ENCODE data around the gene FBXL20. TPM values are rescaled to one million over a fixed set of nuclear protein-coding genes. Genes with fewer than 3 reads are reported as not detected.
A peak's percentile ranks its signal among the peaks of the same experiment; 100 is the strongest.

Gene FBXL20
- total and polyA plus RNA-seq, 2 experiments from 2014 or later = 10.2 to 20.4 TPM

- H3K4me1 ChIP-seq (ENCODE audit: low read depth) = no peaks in the 10 kb centered on the region
- no peaks in the 10 kb centered on the region for H3K27me3 ChIP-seq
- no peaks in the 10 kb centered on the region for H3K36me3 ChIP-seq
- no peak overlapping the region for H3K27ac ChIP-seq
- no peaks in the 10 kb centered on the region for H3K9me3 ChIP-seq (ENCODE audit: low read depth)
- no peak for TF ChIP-seq CTCF (IDR thresholded peaks at IDR 0.05; ENCODE audit: low read depth, low read length)
- no peak for DNase-seq (ENCODE audit: low read depth in 1 of 2, low spot score in 1 of 2)
- no peak overlapping the region for H3K4me3 ChIP-seq
Measured at GRCh38 chr17:39237586-39237985, 163.8 kb downstream of the FBXL20 start.

GRCh38 chr17:39236981-39237441 lies 164.4 kb downstream of the FBXL20 start:
- Histone ChIP-seq H3K36me3 (no peaks in the 10 kb centered on the region), H3K27ac (no peak overlapping the region), H3K27me3 (no peaks in the 10 kb centered on the region), H3K4me3 (no peak overlapping the region), H3K4me1 (ENCODE audit: low read depth) (no peaks in the 10 kb centered on the region), H3K9me3 (ENCODE audit: low read depth) (no peaks in the 10 kb centered on the region)
- TF ChIP-seq CTCF (IDR thresholded peaks at IDR 0.05; ENCODE audit: low read depth, low read length) = no peak
- no peak for DNase-seq (ENCODE audit: low read depth in 1 of 2, low spot score in 1 of 2)

- TF ChIP-seq CTCF (IDR thresholded peaks at IDR 0.05; ENCODE audit: low read depth, low read length) = no peak
- Histone ChIP-seq H3K4me1 (ENCODE audit: low read depth) (no peaks in the 10 kb centered on the region), H3K27me3 (no peaks in the 10 kb centered on the region), H3K27ac (no peak overlapping the region), H3K9me3 (ENCODE audit: low read depth) (no peaks in the 10 kb centered on the region), H3K36me3 (no peaks in the 10 kb centered on the region), H3K4me3 (no peak overlapping the region)
- DNase-seq (ENCODE audit: low read depth in 1 of 2, low spot score in 1 of 2) = no peak
Measured at GRCh38 chr17:39236450-39236927, 164.9 kb downstream of the FBXL20 start.

- Histone ChIP-seq H3K4me3 (no peak overlapping the region), H3K4me1 (ENCODE audit: low read depth) (no peaks in the 10 kb centered on the region), H3K36me3 (no peaks in the 10 kb centered on the region), H3K27ac (no peak overlapping the region), H3K27me3 (no peaks in the 10 kb centered on the region), H3K9me3 (ENCODE audit: low read depth) (no peaks in the 10 kb centered on the region)
- peak; percentile 73 for TF ChIP-seq CTCF (IDR thresholded peaks at IDR 0.05; ENCODE audit: low read depth, low read length)
- peak; percentile 64 to 70 for DNase-seq (ENCODE audit: low read depth in 1 of 2, low spot score in 1 of 2)
Measured at GRCh38 chr17:39235555-39236449, 165.6 kb downstream of the FBXL20 start.

GRCh38 chr17:39231591-39232551 lies 169.6 kb downstream of the FBXL20 start:
- H3K4me3 ChIP-seq = no peak overlapping the region
- H3K27me3 ChIP-seq = no peaks in the 10 kb centered on the region
- H3K27ac ChIP-seq = no peak overlapping the region
- no peaks in the 10 kb centered on the region for H3K9me3 ChIP-seq (ENCODE audit: low read depth)
- H3K36me3 ChIP-seq = no peaks in the 10 kb centered on the region
- no peaks in the 10 kb centered on the region for H3K4me1 ChIP-seq (ENCODE audit: low read depth)
- DNase-seq (ENCODE audit: low read depth in 1 of 2, low spot score in 1 of 2) = peak; percentile 62 to 63
- peak; percentile 84 for TF ChIP-seq CTCF (IDR thresholded peaks at IDR 0.05; ENCODE audit: low read depth, low read length)

Data from cardiac muscle cell (in vitro differentiated cells and primary cell).